HG03280 (cell line): ENCODE results near the gene CDX2.

Source experiments
- ATAC-seq: cut with Tn5 transposase; IDR thresholded peaks from one replicate; pipeline ENCODE4 v1.9.1; 2021; ENCODE audit warnings: mild to moderate bottlenecking, moderate library complexity; ENCODE audit not compliant: unreplicated experiment

The CDX2 gene

GRCh38 chr13:27979001-27979643 lies 10.0 kb upstream of the CDX2 start:
- ATAC-seq, result no peak

- no peak for ATAC-seq
Observed at GRCh38 chr13:27978301-27978968, 9.3 kb upstream of the CDX2 start.

- no peak for ATAC-seq
Observed at GRCh38 chr13:27977476-27978300, 8.6 kb upstream of the CDX2 start.

- ATAC-seq, result no peak
Observed at GRCh38 chr13:27976362-27977091, 7.4 kb upstream of the CDX2 start.

- ATAC-seq, result no peak
Observed at GRCh38 chr13:27975564-27976361, 6.6 kb upstream of the CDX2 start.

- no peak for ATAC-seq
Observed at GRCh38 chr13:27973961-27974662, 5.0 kb upstream of the CDX2 start.

- no peak for ATAC-seq
Observed at GRCh38 chr13:27973291-27973690, 4.2 kb upstream of the CDX2 start.

GRCh38 chr13:27972478-27972820 lies 3.3 kb upstream of the CDX2 start:
- no peak for ATAC-seq

- no peak for ATAC-seq
Observed at GRCh38 chr13:27971776-27972477, 2.8 kb upstream of the CDX2 start.

GRCh38 chr13:27971236-27971645 lies 2.1 kb upstream of the CDX2 start:
- ATAC-seq, result no peak

GRCh38 chr13:27970382-27971235 lies 1.5 kb upstream of the CDX2 start:
- no peak for ATAC-seq

- ATAC-seq, result no peak
Observed at GRCh38 chr13:27969866-27970229, 733 bp upstream of the CDX2 start.

- no peak for ATAC-seq
Observed at GRCh38 chr13:27968316-27969081, 616 bp downstream of the CDX2 start.

GRCh38 chr13:27967736-27968315 lies 1.3 kb downstream of the CDX2 start:
- no peak for ATAC-seq

GRCh38 chr13:27967203-27967735 lies 1.8 kb downstream of the CDX2 start:
- ATAC-seq, result no peak

GRCh38 chr13:27966641-27967202 lies 2.4 kb downstream of the CDX2 start:
- no peak for ATAC-seq
